Stomach (tissue), 9 donors: ENCODE results near the gene ADGRL3. TPM values are rescaled to one million over a fixed set of nuclear protein-coding genes. Genes with fewer than 3 reads are reported as not detected.

Experiments
- DNase-seq, 2 donors: peaks; one replicate each; pipeline versions ENCODE4 v3.0.0 to v3.0.0-alpha.2; 2013 to 2019
- H3K27ac ChIP-seq, 5 donors: fragments of 200-600 bp in 4 of 5; sonication (generic) in 4 of 5; one replicate each; pipeline ENCODE4 v1.5.1; 2013 to 2019; ENCODE audit warnings: mild to moderate bottlenecking in 1 of 5, moderate library complexity in 1 of 5
- H3K27me3 ChIP-seq, 3 donors: fragments of 200-600 bp; sonication (generic); one replicate each; pipeline ENCODE4 v1.5.1; 2017 to 2019; ENCODE audit warnings: mixed run types in 1 of 3
- H3K36me3 ChIP-seq, 4 donors: fragments of 200-600 bp; sonication (generic); 1 replicate in 3 of 4; 2 replicates in 1 of 4; pipeline ENCODE4 v1.5.1; 2016 to 2019
- H3K4me1 ChIP-seq, 4 donors: fragments of 200-600 bp; sonication (generic); one replicate each; pipeline ENCODE4 v1.5.1; 2016 to 2019
- H3K4me3 ChIP-seq, 4 donors: fragments of 200-600 bp; sonication (generic) in 3 of 4; one replicate each; pipeline ENCODE4 v1.5.1; 2016 to 2019; ENCODE audit warnings: mild to moderate bottlenecking in 1 of 4
- H3K9me3 ChIP-seq, 4 donors: fragments of 200-600 bp; sonication (generic); one replicate each; pipeline ENCODE4 v1.5.1; 2016 to 2019
- CTCF ChIP-seq, 7 experiments: fragments of 450-650 bp in 4 of 7; fragments of 200-600 bp in 3 of 7; sonication (generic) in 3 of 7; IDR thresholded peaks; one replicate each; pipeline ENCODE4 v1.5.1; 2016 to 2019; ENCODE audit warnings: antibody characterized with exemption in 7 of 7, control low read depth in 2 of 7, mild to moderate bottlenecking in 1 of 7
- EP300 ChIP-seq: sonication (generic); formaldehyde crosslinking; IDR thresholded peaks from one replicate; pipeline ENCODE4 v1.6.1; 2017; ENCODE audit warnings: antibody characterized with exemption
- POLR2A ChIP-seq, 4 donors: fragments of 450-650 bp; IDR thresholded peaks; one replicate each; pipeline ENCODE4 v1.6.1; 2016; ENCODE audit warnings: antibody characterized with exemption in 4 of 4, control low read depth in 2 of 4, mild to moderate bottlenecking in 1 of 4, moderate library complexity in 1 of 4
- POLR2AphosphoS5 ChIP-seq, 3 donors: sonication (generic); formaldehyde crosslinking; IDR thresholded peaks; one replicate each; pipeline ENCODE4 v1.6.1; 2016; ENCODE audit warnings: antibody characterized with exemption in 3 of 3
- WGBS, 5 donors: extraction: QIAGEN DNeasy Blood & Tissue Kit in 3 of 5; methylation state at CpG; one replicate each; pipeline versions ENCODE4 v1.1.5 to v1.1.7; 2013 to 2018; 5-methylcytosine and 5-hydroxymethylcytosine counted together
- intact Hi-C: fragments of 100-400 bp; cut with DNase I; formaldehyde crosslinking; loops from one replicate; pipeline ENCODE4 v1.15.1; 2023; ENCODE audit warnings: low total_unique reads
- polyA plus RNA-seq, 3 donors: library from polyadenylated mRNA; stranded (reverse); fragments of 200-250 nt; gene quantifications; one replicate each; pipeline ENCODE4 v1.2.3, GENCODE V29; 2013
- total RNA-seq, 5 donors: library from RNA; depleted of rRNA; stranded (reverse); fragments of >200 nt; gene quantifications; one replicate each; pipeline versions ENCODE4 v1.1.0 to v1.2.3, GENCODE V29; 2014 to 2016
- donor health status: healthy with polysubstance abuse.
- donor health status: Bipolar disorder and iron deficiency.
- donor health status: healthy.

ADGRL3 gene
- total and polyA plus RNA-seq, 8 donors: 0.48 to 109 (median 3.9) TPM

DNA sequence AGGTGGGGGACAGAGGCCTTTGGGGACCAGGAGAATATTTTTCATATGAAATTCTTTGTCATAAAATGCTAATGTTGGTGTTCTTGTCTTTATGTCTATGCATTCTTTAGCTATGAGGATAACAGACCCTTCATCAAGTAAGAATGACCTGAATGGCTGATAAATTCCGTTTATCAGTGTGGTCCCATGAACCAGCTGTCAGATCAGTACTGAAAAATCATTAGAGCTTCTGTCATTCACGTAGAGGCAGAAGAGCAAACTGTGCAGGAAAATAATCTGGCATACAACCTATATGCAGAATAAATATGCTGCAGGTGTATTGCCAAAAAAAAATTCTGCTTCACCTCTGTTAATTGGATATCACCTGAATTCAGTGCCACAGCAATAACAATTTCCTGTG lies 828.6 kb downstream of the ADGRL3 start:
- H3K36me3 ChIP-seq: no peaks in the 10 kb centered on the region
- TF ChIP-seq EP300 (no peak), POLR2AphosphoS5 (IDR thresholded peaks at IDR 0.05) (no peak), CTCF (IDR thresholded peaks at IDR 0.05) (no peak), POLR2A (IDR thresholded peaks at IDR 0.05) (no peak)
- no peaks in the 10 kb centered on the region for H3K4me1 ChIP-seq
- intact Hi-C loops: no loop called here
- no peaks in the 10 kb centered on the region for H3K27me3 ChIP-seq
- no peak overlapping the region for H3K4me3 ChIP-seq
- no peaks in the 10 kb centered on the region for H3K9me3 ChIP-seq
- no peak overlapping the region for H3K27ac ChIP-seq
- WGBS, 5 donors: 34 to 59% (median 46%) methylated on average over 2 of the region's 2 CpGs
- DNase-seq: no peak

DNA sequence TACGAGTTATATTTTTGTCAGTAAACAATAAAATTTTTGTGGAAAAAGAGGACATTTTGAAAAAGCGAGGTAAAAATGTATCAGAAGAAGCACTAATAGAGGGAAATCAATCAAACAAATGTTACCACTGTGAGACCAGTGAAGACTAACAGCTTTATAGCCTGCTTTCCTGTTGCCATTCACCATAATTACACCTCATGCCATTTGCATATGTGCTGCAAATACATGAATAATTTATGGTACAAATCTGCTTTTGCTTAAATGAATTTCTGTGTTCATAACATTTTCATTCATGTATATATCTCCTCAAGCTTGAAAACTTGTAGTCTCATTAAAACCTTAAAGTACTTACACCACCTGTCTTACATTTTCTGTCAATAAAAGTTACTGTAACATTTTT lies 830.8 kb downstream of the ADGRL3 start:
- WGBS, 5 donors: 56 to 86% (median 73%) methylated on average over 2 of the region's 2 CpGs
- H3K27me3 ChIP-seq: no peaks in the 10 kb centered on the region
- H3K9me3 ChIP-seq: no peaks in the 10 kb centered on the region
- no peaks in the 10 kb centered on the region for H3K4me1 ChIP-seq
- intact Hi-C loops: no loop called here
- H3K36me3 ChIP-seq: no peaks in the 10 kb centered on the region
- no peak overlapping the region for H3K27ac ChIP-seq
- no peak overlapping the region for H3K4me3 ChIP-seq
- no peak for TF ChIP-seq POLR2AphosphoS5 (IDR thresholded peaks at IDR 0.05)
- TF ChIP-seq POLR2A (IDR thresholded peaks at IDR 0.05): no peak
- TF ChIP-seq CTCF (IDR thresholded peaks at IDR 0.05): no peak
- TF ChIP-seq EP300: no peak
- no peak for DNase-seq

GRCh38 chr4:62037571-62037970 lies 837.4 kb downstream of the ADGRL3 start:
- no peak overlapping the region for H3K4me3 ChIP-seq
- H3K4me1 ChIP-seq: no peaks in the 10 kb centered on the region
- intact Hi-C loops: no loop called here

GRCh38 chr4:62051332-62051731 lies 851.2 kb downstream of the ADGRL3 start:
- Histone ChIP-seq H3K4me1 (no peaks in the 10 kb centered on the region), H3K4me3 (no peak overlapping the region), H3K27ac (no peak overlapping the region), H3K9me3 (no peaks in the 10 kb centered on the region), H3K27me3 (no peaks in the 10 kb centered on the region), H3K36me3 (no peaks in the 10 kb centered on the region)
- 48 to 59% (median 54%) methylated on average over 3 of the region's 3 CpGs for WGBS, 5 donors
- TF ChIP-seq CTCF (IDR thresholded peaks at IDR 0.05) (no peak), POLR2AphosphoS5 (IDR thresholded peaks at IDR 0.05) (no peak), POLR2A (IDR thresholded peaks at IDR 0.05) (no peak), EP300 (no peak)
- no peak for DNase-seq
- intact Hi-C loops: no loop called here

More at GRCh38 chr4:62037571-62037970, 837.4 kb downstream of the ADGRL3 start:
- 64 to 76% (median 69%) methylated on average over 5 of the region's 5 CpGs for WGBS, 5 donors
- no peak for TF ChIP-seq POLR2A (IDR thresholded peaks at IDR 0.05)
- no peak for TF ChIP-seq POLR2AphosphoS5 (IDR thresholded peaks at IDR 0.05)
- no peak for TF ChIP-seq CTCF (IDR thresholded peaks at IDR 0.05)
- no peak for TF ChIP-seq EP300
- H3K36me3 ChIP-seq: no peaks in the 10 kb centered on the region
- H3K27ac ChIP-seq: no peak overlapping the region
- H3K27me3 ChIP-seq: no peaks in the 10 kb centered on the region
- DNase-seq: no peak
- no peaks in the 10 kb centered on the region for H3K9me3 ChIP-seq
